Esophagus (tissue), 2 donors: Measurements from ENCODE around the gene LCN12. TPM values are rescaled to one million over a fixed set of nuclear protein-coding genes. Genes with fewer than 3 reads are reported as not detected.

Source experiments
- H3K27ac ChIP-seq, 2 donors: one replicate each; pipeline ENCODE4 v1.5.1; 2013; ENCODE audit warnings: low read depth in 2 of 2, mild to moderate bottlenecking in 2 of 2, inconsistent platforms in 1 of 2, low read length in 1 of 2, moderate library complexity in 1 of 2
- H3K27me3 ChIP-seq, 2 donors: one replicate each; pipeline ENCODE4 v1.6.1; 2013; ENCODE audit warnings: low read length in 2 of 2, control low read depth in 1 of 2, mild to moderate bottlenecking in 1 of 2; ENCODE audit not compliant: insufficient read depth in 2 of 2, control insufficient read depth in 1 of 2
- H3K36me3 ChIP-seq, 2 donors: one replicate each; pipeline ENCODE4 v1.6.1; 2013; ENCODE audit warnings: low read length in 1 of 2; ENCODE audit not compliant: control insufficient read depth in 2 of 2, insufficient read depth in 2 of 2
- H3K4me1 ChIP-seq, 2 donors: one replicate each; pipeline ENCODE4 v1.6.1; 2013; ENCODE audit warnings: low read length in 1 of 2; ENCODE audit not compliant: control insufficient read depth in 2 of 2, insufficient read depth in 2 of 2
- H3K4me3 ChIP-seq, 2 donors: one replicate each; pipeline ENCODE4 v1.5.1; 2013; ENCODE audit warnings: low read length in 2 of 2, mild to moderate bottlenecking in 2 of 2, low read depth in 1 of 2, moderate library complexity in 1 of 2
- H3K9me3 ChIP-seq, 2 donors: one replicate each; pipeline ENCODE4 v1.6.1; 2013; ENCODE audit warnings: mild to moderate bottlenecking in 2 of 2, low read depth in 1 of 2, low read length in 1 of 2, moderate library complexity in 1 of 2; ENCODE audit not compliant: control insufficient read depth in 2 of 2, insufficient read depth in 1 of 2
- WGBS, 2 donors: extraction: QIAGEN DNeasy Blood & Tissue Kit; methylation state at CpG; one replicate each; pipeline ENCODE4 v1.1.7; 2013; 5-methylcytosine and 5-hydroxymethylcytosine counted together
- polyA plus RNA-seq, 2 donors: library from polyadenylated mRNA; stranded (reverse); fragments of 200-250 nt; gene quantifications; one replicate each; pipeline ENCODE4 v1.2.3, GENCODE V29; 2013
- donor health status: healthy with polysubstance abuse.
- donor health status: Bipolar disorder and iron deficiency.

The LCN12 gene
- polyA plus RNA-seq, 2 donors = 0.24 to 0.77 TPM

GRCh38 chr9:136994888-136995230 is 42.8 kb downstream of the LCN12 start:
- H3K4me1 ChIP-seq = peaks cover 0 to 35% of the 10 kb centered on the region in 2 donors
- 45 to 47% methylated on average over 40 of the region's 40 CpGs for WGBS, 2 donors
- H3K27ac ChIP-seq = peak overlapping the region; percentile 88
- no peaks in the 10 kb centered on the region for H3K9me3 ChIP-seq
- H3K36me3 ChIP-seq = peaks cover 0 to 9% of the 10 kb centered on the region in 2 donors
- H3K27me3 ChIP-seq = no peaks in the 10 kb centered on the region
- H3K4me3 ChIP-seq = peak overlapping the region; percentile 51 to 52

GRCh38 chr9:136995362-136995761 is 43.3 kb downstream of the LCN12 start:
- peak overlapping the region; percentile 51 to 52 for H3K4me3 ChIP-seq
- whole genome bisulfite sequencing, 2 donors = 22 to 29% methylated on average over 30 of the region's 30 CpGs
- H3K9me3 ChIP-seq = no peaks in the 10 kb centered on the region
- H3K27ac ChIP-seq = peak overlapping the region; percentile 88
- H3K27me3 ChIP-seq = no peaks in the 10 kb centered on the region
- peaks cover 0 to 35% of the 10 kb centered on the region in 2 donors for H3K4me1 ChIP-seq
- peaks cover 0 to 9% of the 10 kb centered on the region in 2 donors for H3K36me3 ChIP-seq

- H3K36me3 ChIP-seq = peaks cover 0 to 9% of the 10 kb centered on the region in 2 donors
- H3K27ac ChIP-seq = peak overlapping the region; percentile 88
- H3K4me1 ChIP-seq = peaks cover 0 to 35% of the 10 kb centered on the region in 2 donors
- H3K9me3 ChIP-seq = no peaks in the 10 kb centered on the region
- peak overlapping the region; percentile 51 to 52 for H3K4me3 ChIP-seq
- WGBS, 2 donors = 15 to 16% methylated on average over 11 to 12 of the region's 12 CpGs
- no peaks in the 10 kb centered on the region for H3K27me3 ChIP-seq
These were observed 43.8 kb downstream of the LCN12 start for GRCh38 chr9:136995772-136996311.

- 20 to 24% methylated on average over 35 of the region's 35 CpGs for WGBS, 2 donors
- H3K4me1 ChIP-seq = peaks cover 0 to 35% of the 10 kb centered on the region in 2 donors
- peak within 1 kb of the TSS; percentile 88 for H3K27ac ChIP-seq
- H3K27me3 ChIP-seq = no peaks in the 10 kb centered on the region
- no peaks in the 10 kb centered on the region for H3K9me3 ChIP-seq
- H3K4me3 ChIP-seq = peak within 1 kb of the TSS; percentile 51 to 52
- peaks cover 0 to 9% of the 10 kb centered on the region in 2 donors for H3K36me3 ChIP-seq
These were observed 44.6 kb downstream of the LCN12 start, which contains the start of gene CLIC3 for GRCh38 chr9:136996361-136997292. Gene CLIC3, minus strand, starts transcription at chr9:136996568. Its CDS starts 25 bp downstream, at chr9:136996543.

GRCh38 chr9:136997371-136997770 is 45.3 kb downstream of the LCN12 start:
- peaks cover 0 to 9% of the 10 kb centered on the region in 2 donors for H3K36me3 ChIP-seq
- H3K27me3 ChIP-seq = no peaks in the 10 kb centered on the region
- no peak overlapping the region for H3K4me3 ChIP-seq
- H3K4me1 ChIP-seq = peaks cover 0 to 35% of the 10 kb centered on the region in 2 donors
- WGBS, 2 donors = 63 to 68% methylated on average over 10 of the region's 10 CpGs
- peak overlapping the region; percentile 73 to 88 for H3K27ac ChIP-seq
- no peaks in the 10 kb centered on the region for H3K9me3 ChIP-seq

GRCh38 chr9:136997830-136998234 is 45.8 kb downstream of the LCN12 start:
- Histone ChIP-seq H3K4me1 (peaks cover 0 to 32% of the 10 kb centered on the region in 2 donors), H3K27ac (peak overlapping the region; percentile 73 to 88)
- WGBS, 2 donors = 59 to 62% methylated on average over 18 of the region's 18 CpGs

GRCh38 chr9:137000177-137000930 is 48.3 kb downstream of the LCN12 start:
- Histone ChIP-seq H3K4me1 (peaks cover 0 to 14% of the 10 kb centered on the region in 2 donors), H3K4me3 (no peak overlapping the region), H3K36me3 (no peaks in the 10 kb centered on the region), H3K27me3 (no peaks in the 10 kb centered on the region), H3K27ac (peak overlapping the region in 1 of 2 donors; percentile 37), H3K9me3 (no peaks in the 10 kb centered on the region)
- 60 to 64% methylated on average over 10 of the region's 10 CpGs for whole genome bisulfite sequencing, 2 donors

More at GRCh38 chr9:136997830-136998234, 45.8 kb downstream of the LCN12 start:
- Histone ChIP-seq H3K36me3 (peaks cover 0 to 9% of the 10 kb centered on the region in 2 donors), H3K4me3 (no peak overlapping the region), H3K27me3 (no peaks in the 10 kb centered on the region), H3K9me3 (no peaks in the 10 kb centered on the region)

- no peaks in the 10 kb centered on the region for H3K9me3 ChIP-seq
- WGBS, 2 donors = 82 to 86% methylated on average over 20 of the region's 20 CpGs
- no peaks in the 10 kb centered on the region for H3K27me3 ChIP-seq
- peaks cover 0 to 8% of the 10 kb centered on the region in 2 donors for H3K4me1 ChIP-seq
- H3K4me3 ChIP-seq = no peak overlapping the region
- no peak overlapping the region for H3K27ac ChIP-seq
- H3K36me3 ChIP-seq = no peaks in the 10 kb centered on the region
These were observed 50.0 kb downstream of the LCN12 start for GRCh38 chr9:137001857-137002645.
